ENCODE measurements around the gene ACOXL.

GRCh38 chr2:111024496-111024895, 292.1 kb downstream of the ACOXL start:
- TF ChIP-seq CBX8 (IDR thresholded peaks at IDR 0.05; ENCODE audit: borderline replicate concordance, low read depth, low read length) (no peak), MAX (IDR thresholded peaks at IDR 0.05) (no peak), PHF8 (conservative IDR thresholded peaks at IDR 0.05; ENCODE audit: low read depth, low read length) (no peak), TAF1 (IDR thresholded peaks at IDR 0.05; ENCODE audit: low read depth, low read length) (no peak)
